ENCODE measurements around the gene GMDS.

Gene GMDS

GRCh38 chr6:1949538-1949937 lies 295.9 kb downstream of the GMDS start:
- no peaks in the 10 kb centered on the region for H3K27me3 ChIP-seq (ENCODE audit: control insufficient read depth in 1 of 2, insufficient read depth in 1 of 2, low read length in 2 of 2)

GRCh38 chr6:1947922-1948321 lies 297.5 kb downstream of the GMDS start:
- no peaks in the 10 kb centered on the region for H3K36me3 ChIP-seq (ENCODE audit: control insufficient read depth in 1 of 2, insufficient read depth in 2 of 2, low read depth in 1 of 2, low read length in 2 of 2)
- H3K14ac ChIP-seq (ENCODE audit: low read length in 2 of 2) = no peak overlapping the region
- H2BK5ac ChIP-seq (ENCODE audit: low read depth, low read length, poor library complexity, severe bottlenecking) = no peak overlapping the region
- WGBS = 80% methylated on average over 2 of the region's 4 CpGs
- no peak overlapping the region for H3K9ac ChIP-seq (ENCODE audit: low read length)
- H3K9me3 ChIP-seq (ENCODE audit: control insufficient read depth, low read length) = no peaks in the 10 kb centered on the region
- H3K4me2 ChIP-seq (ENCODE audit: low read length, poor library complexity, severe bottlenecking) = no peak overlapping the region
- peaks cover 2% of the 10 kb centered on the region for H3K79me1 ChIP-seq (replicated peaks; ENCODE audit: low read length, poor library complexity, severe bottlenecking)
- H2AFZ ChIP-seq (ENCODE audit: low read depth, low read length) = no peak overlapping the region
- H3K18ac ChIP-seq (ENCODE audit: low read depth in 1 of 2, low read length in 2 of 2) = no peak overlapping the region
- H3K4ac ChIP-seq (ENCODE audit: low read depth in 1 of 2, low read length in 2 of 2) = no peak overlapping the region
- no peak overlapping the region for H3K23ac ChIP-seq (ENCODE audit: low read length in 2 of 2)
- no peak overlapping the region for H4K91ac ChIP-seq (ENCODE audit: low read length)
- DNase-seq = no peak
- H3K4me1 ChIP-seq (ENCODE audit: control insufficient read depth, insufficient read depth, low read depth, low read length) = peaks cover 2% of the 10 kb centered on the region
- no peak overlapping the region for H2BK15ac ChIP-seq (ENCODE audit: low read depth, poor library complexity, severe bottlenecking)
- no peak overlapping the region for H3K4me3 ChIP-seq (ENCODE audit: insufficient read depth in 1 of 2, low read depth in 1 of 2, low read length in 2 of 2)
- no peak overlapping the region for H3K27ac ChIP-seq (ENCODE audit: low read length, poor library complexity, severe bottlenecking)
- H2BK120ac ChIP-seq (ENCODE audit: low read depth, low read length) = no peak overlapping the region
- peaks cover 0 to 2% of the 10 kb centered on the region in 2 experiments for H3K27me3 ChIP-seq (ENCODE audit: control insufficient read depth in 1 of 2, insufficient read depth in 1 of 2, low read length in 2 of 2)
- no peak overlapping the region for H4K8ac ChIP-seq (ENCODE audit: low read length)
- H2BK12ac ChIP-seq (ENCODE audit: low read length in 2 of 2) = no peak overlapping the region
- H2AK5ac ChIP-seq (ENCODE audit: low read length, severe bottlenecking) = no peak overlapping the region

More at GRCh38 chr6:1949538-1949937, 295.9 kb downstream of the GMDS start:
- no peak overlapping the region for H3K18ac ChIP-seq (ENCODE audit: low read depth in 1 of 2, low read length in 2 of 2)
- H2AK5ac ChIP-seq (ENCODE audit: low read length, severe bottlenecking) = no peak overlapping the region
- WGBS = 96% methylated on average over 2 of the region's 2 CpGs
- no peak for DNase-seq
- H3K14ac ChIP-seq (ENCODE audit: low read length in 2 of 2) = no peak overlapping the region
- H3K9ac ChIP-seq (ENCODE audit: low read length) = no peak overlapping the region
- peaks cover 3% of the 10 kb centered on the region for H3K4me1 ChIP-seq (ENCODE audit: control insufficient read depth, insufficient read depth, low read depth, low read length)
- no peak overlapping the region for H4K8ac ChIP-seq (ENCODE audit: low read length)
- peaks cover 2% of the 10 kb centered on the region for H3K79me1 ChIP-seq (replicated peaks; ENCODE audit: low read length, poor library complexity, severe bottlenecking)
- no peak overlapping the region for H4K91ac ChIP-seq (ENCODE audit: low read length)
- no peak overlapping the region for H2BK5ac ChIP-seq (ENCODE audit: low read depth, low read length, poor library complexity, severe bottlenecking)
- H2BK12ac ChIP-seq (ENCODE audit: low read length in 2 of 2) = no peak overlapping the region
- no peak overlapping the region for H3K23ac ChIP-seq (ENCODE audit: low read length in 2 of 2)
- H3K9me3 ChIP-seq (ENCODE audit: control insufficient read depth, low read length) = no peaks in the 10 kb centered on the region
- no peaks in the 10 kb centered on the region for H3K36me3 ChIP-seq (ENCODE audit: control insufficient read depth in 1 of 2, insufficient read depth in 2 of 2, low read depth in 1 of 2, low read length in 2 of 2)
- H3K4me2 ChIP-seq (ENCODE audit: low read length, poor library complexity, severe bottlenecking) = no peak overlapping the region
- H2BK120ac ChIP-seq (ENCODE audit: low read depth, low read length) = no peak overlapping the region
- H2BK15ac ChIP-seq (ENCODE audit: low read depth, poor library complexity, severe bottlenecking) = no peak overlapping the region
- H3K4me3 ChIP-seq (ENCODE audit: insufficient read depth in 1 of 2, low read depth in 1 of 2, low read length in 2 of 2) = no peak overlapping the region
- H3K4ac ChIP-seq (ENCODE audit: low read depth in 1 of 2, low read length in 2 of 2) = no peak overlapping the region
- H2AFZ ChIP-seq (ENCODE audit: low read depth, low read length) = no peak overlapping the region
- no peak overlapping the region for H3K27ac ChIP-seq (ENCODE audit: low read length, poor library complexity, severe bottlenecking)

GRCh38 chr6:1946583-1946982 lies 298.8 kb downstream of the GMDS start:
- Histone ChIP-seq H3K4me3 (ENCODE audit: insufficient read depth in 1 of 2, low read depth in 1 of 2, low read length in 2 of 2) (no peak overlapping the region), H2BK12ac (ENCODE audit: low read length in 2 of 2) (no peak overlapping the region), H2BK15ac (ENCODE audit: low read depth, poor library complexity, severe bottlenecking) (no peak overlapping the region), H3K27me3 (ENCODE audit: control insufficient read depth in 1 of 2, insufficient read depth in 1 of 2, low read length in 2 of 2) (peaks cover 0 to 15% of the 10 kb centered on the region in 2 experiments), H3K14ac (ENCODE audit: low read length in 2 of 2) (no peak overlapping the region), H3K9me3 (ENCODE audit: control insufficient read depth, low read length) (no peaks in the 10 kb centered on the region), H3K4me2 (ENCODE audit: low read length, poor library complexity, severe bottlenecking) (no peak overlapping the region), H2BK5ac (ENCODE audit: low read depth, low read length, poor library complexity, severe bottlenecking) (no peak overlapping the region), H4K8ac (ENCODE audit: low read length) (no peak overlapping the region), H3K79me1 (replicated peaks; ENCODE audit: low read length, poor library complexity, severe bottlenecking) (no peaks in the 10 kb centered on the region), H3K18ac (ENCODE audit: low read depth in 1 of 2, low read length in 2 of 2) (no peak overlapping the region), H2AK5ac (ENCODE audit: low read length, severe bottlenecking) (no peak overlapping the region), H3K36me3 (ENCODE audit: control insufficient read depth in 1 of 2, insufficient read depth in 2 of 2, low read depth in 1 of 2, low read length in 2 of 2) (peaks cover 0 to 4% of the 10 kb centered on the region in 2 experiments), H3K27ac (ENCODE audit: low read length, poor library complexity, severe bottlenecking) (no peak overlapping the region), H4K91ac (ENCODE audit: low read length) (no peak overlapping the region), H3K4me1 (ENCODE audit: control insufficient read depth, insufficient read depth, low read depth, low read length) (peaks cover 2% of the 10 kb centered on the region), H3K4ac (ENCODE audit: low read depth in 1 of 2, low read length in 2 of 2) (no peak overlapping the region), H3K9ac (ENCODE audit: low read length) (no peak overlapping the region), H3K23ac (ENCODE audit: low read length in 2 of 2) (no peak overlapping the region), H2AFZ (ENCODE audit: low read depth, low read length) (no peak overlapping the region), H2BK120ac (ENCODE audit: low read depth, low read length) (no peak overlapping the region)
- no peak for DNase-seq
- WGBS = 93% methylated on average over 2 of the region's 3 CpGs

- H3K14ac ChIP-seq (ENCODE audit: low read length in 2 of 2) = no peak overlapping the region
- H2BK12ac ChIP-seq (ENCODE audit: low read length in 2 of 2) = no peak overlapping the region
- no peak overlapping the region for H2BK120ac ChIP-seq (ENCODE audit: low read depth, low read length)
- H3K18ac ChIP-seq (ENCODE audit: low read depth in 1 of 2, low read length in 2 of 2) = no peak overlapping the region
- H2AK5ac ChIP-seq (ENCODE audit: low read length, severe bottlenecking) = no peak overlapping the region
- H3K9ac ChIP-seq (ENCODE audit: low read length) = no peak overlapping the region
- no peak overlapping the region for H3K27ac ChIP-seq (ENCODE audit: low read length, poor library complexity, severe bottlenecking)
- no peak overlapping the region for H4K91ac ChIP-seq (ENCODE audit: low read length)
- H3K4me1 ChIP-seq (ENCODE audit: control insufficient read depth, insufficient read depth, low read depth, low read length) = peaks cover 3% of the 10 kb centered on the region
- H4K8ac ChIP-seq (ENCODE audit: low read length) = no peak overlapping the region
- no peak overlapping the region for H3K4me2 ChIP-seq (ENCODE audit: low read length, poor library complexity, severe bottlenecking)
- H2BK5ac ChIP-seq (ENCODE audit: low read depth, low read length, poor library complexity, severe bottlenecking) = no peak overlapping the region
- H3K4ac ChIP-seq (ENCODE audit: low read depth in 1 of 2, low read length in 2 of 2) = no peak overlapping the region
- H3K23ac ChIP-seq (ENCODE audit: low read length in 2 of 2) = no peak overlapping the region
- no peaks in the 10 kb centered on the region for H3K9me3 ChIP-seq (ENCODE audit: control insufficient read depth, low read length)
- peaks cover 0 to 15% of the 10 kb centered on the region in 2 experiments for H3K27me3 ChIP-seq (ENCODE audit: control insufficient read depth in 1 of 2, insufficient read depth in 1 of 2, low read length in 2 of 2)
- no peaks in the 10 kb centered on the region for H3K79me1 ChIP-seq (replicated peaks; ENCODE audit: low read length, poor library complexity, severe bottlenecking)
- no peak overlapping the region for H2AFZ ChIP-seq (ENCODE audit: low read depth, low read length)
- 90% methylated on average over 9 of the region's 9 CpGs for WGBS
- H3K36me3 ChIP-seq (ENCODE audit: control insufficient read depth in 1 of 2, insufficient read depth in 2 of 2, low read depth in 1 of 2, low read length in 2 of 2) = peaks cover 0 to 6% of the 10 kb centered on the region in 2 experiments
- no peak for DNase-seq
- no peak overlapping the region for H3K4me3 ChIP-seq (ENCODE audit: insufficient read depth in 1 of 2, low read depth in 1 of 2, low read length in 2 of 2)
- no peak overlapping the region for H2BK15ac ChIP-seq (ENCODE audit: low read depth, poor library complexity, severe bottlenecking)
These were observed 300.1 kb downstream of the GMDS start for GRCh38 chr6:1945235-1945832.

Data from mesenchymal stem cell (in vitro differentiated cells and primary cell).